ENCODE results near the gene ROMO1.

The ROMO1 gene

DNA sequence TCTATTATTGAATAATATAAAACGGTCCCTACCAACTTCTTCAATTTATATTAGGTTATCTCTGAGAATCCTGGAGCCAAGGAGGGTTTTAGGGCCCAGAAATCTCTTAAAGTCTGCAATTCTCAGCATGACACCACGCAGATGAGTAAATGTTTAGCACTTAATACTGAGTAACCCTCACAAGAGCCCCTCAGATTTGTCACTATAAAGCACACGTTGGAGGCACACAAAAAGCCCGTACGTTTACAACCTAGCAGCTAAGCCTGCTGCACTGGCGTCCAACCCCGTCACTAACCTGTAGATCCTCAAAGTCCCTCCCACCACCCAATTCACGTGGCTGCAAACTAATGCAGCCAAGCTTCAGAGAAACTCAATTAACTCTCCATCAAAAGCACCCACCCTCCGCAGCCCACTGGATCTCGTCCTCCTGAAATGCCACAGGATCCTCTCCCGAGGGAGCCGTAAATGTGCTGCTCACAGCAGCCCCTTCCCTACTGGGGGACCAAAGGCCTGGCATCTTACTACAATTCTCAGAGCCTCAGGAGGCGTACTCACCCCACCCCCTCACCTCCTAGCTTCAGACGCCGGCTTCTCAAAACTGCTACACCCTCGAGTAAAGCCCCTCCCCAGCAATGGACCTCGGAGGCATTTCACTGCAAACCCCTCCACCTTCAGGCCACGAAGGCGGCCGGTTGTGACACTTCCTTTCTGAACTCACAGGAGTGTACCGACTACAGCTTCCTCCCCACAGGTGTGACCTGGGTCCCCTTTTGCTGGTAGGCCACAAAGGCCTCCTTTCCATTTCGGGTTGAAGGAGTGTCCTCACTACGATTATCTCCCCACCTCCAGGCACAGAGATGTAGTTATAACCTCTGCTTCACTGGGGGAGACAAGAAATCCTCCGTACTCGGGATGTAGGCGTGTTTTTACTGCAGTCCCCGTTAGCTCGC is 35.4 kb upstream of the ROMO1 start:
- peak; percentile 66 for DNase-seq (ENCODE audit: low read depth)
- peak overlapping the region; percentile 92 for H3K4me3 ChIP-seq (ENCODE audit: low read length)
- TF ChIP-seq CTCF (IDR thresholded peaks at IDR 0.05; ENCODE audit: insufficient read depth, low read depth, low read length, missing control alignments) = no peak

DNA sequence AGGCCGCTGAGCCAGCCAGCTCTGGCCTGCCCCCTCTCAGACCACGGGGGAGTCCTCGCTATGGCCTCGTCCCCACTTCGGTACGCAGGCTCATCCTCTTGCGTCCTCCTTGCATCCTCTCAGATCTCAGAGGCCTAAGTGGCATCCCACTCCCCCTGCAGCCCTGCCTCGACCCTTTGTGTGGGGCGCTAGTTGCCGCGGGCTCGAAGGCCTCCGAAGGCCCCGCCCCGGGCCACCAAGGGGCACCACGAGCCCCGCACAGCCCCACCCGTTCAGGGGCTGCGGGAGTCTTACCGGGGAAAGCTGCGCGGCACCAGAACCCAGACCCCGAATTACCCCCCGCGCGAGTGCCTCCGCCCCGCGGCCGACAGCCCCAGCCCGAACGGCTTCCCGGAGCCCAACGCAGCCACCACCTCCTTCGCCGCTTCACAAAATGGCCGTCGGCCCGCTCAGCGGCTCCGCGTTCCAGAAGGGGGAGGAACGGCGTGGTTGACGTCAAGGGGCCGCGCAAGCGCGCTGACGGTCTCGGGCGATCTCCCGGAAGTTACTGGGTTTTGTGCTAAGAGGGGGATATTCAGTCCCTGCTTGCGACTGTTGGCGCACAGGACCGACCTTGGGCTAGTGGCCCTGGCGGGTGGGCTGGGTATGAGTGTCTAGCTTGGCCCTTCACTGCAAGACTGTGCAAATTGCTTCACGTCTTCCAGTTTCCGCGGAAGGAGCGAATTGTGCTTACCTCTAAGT is 34.6 kb upstream of the ROMO1 start, which contains the start of the genes CPNE1 and RBM12:
CPNE1 (minus strand) TSS at position 435 of the 741 bp plus-strand sequence. CDS start 31,977 bp downstream, outside the sequence.
RBM12 (minus strand) TSS at position 435 of the 741 bp plus-strand sequence. CDS start 9,578 bp downstream, outside the sequence.
- TF ChIP-seq CTCF (IDR thresholded peaks at IDR 0.05; ENCODE audit: insufficient read depth, low read depth, low read length, missing control alignments) = no peak
- H3K4me3 ChIP-seq (ENCODE audit: low read length) = peak within 1 kb of the TSS; percentile 92
- DNase-seq (ENCODE audit: low read depth) = peak; percentile 91

GRCh38 chr20:35665949-35666288 is 33.3 kb upstream of the ROMO1 start:
- DNase-seq (ENCODE audit: low read depth) = no peak
- no peak for TF ChIP-seq CTCF (IDR thresholded peaks at IDR 0.05; ENCODE audit: insufficient read depth, low read depth, low read length, missing control alignments)
- no peak overlapping the region for H3K4me3 ChIP-seq (ENCODE audit: low read length)

DNA sequence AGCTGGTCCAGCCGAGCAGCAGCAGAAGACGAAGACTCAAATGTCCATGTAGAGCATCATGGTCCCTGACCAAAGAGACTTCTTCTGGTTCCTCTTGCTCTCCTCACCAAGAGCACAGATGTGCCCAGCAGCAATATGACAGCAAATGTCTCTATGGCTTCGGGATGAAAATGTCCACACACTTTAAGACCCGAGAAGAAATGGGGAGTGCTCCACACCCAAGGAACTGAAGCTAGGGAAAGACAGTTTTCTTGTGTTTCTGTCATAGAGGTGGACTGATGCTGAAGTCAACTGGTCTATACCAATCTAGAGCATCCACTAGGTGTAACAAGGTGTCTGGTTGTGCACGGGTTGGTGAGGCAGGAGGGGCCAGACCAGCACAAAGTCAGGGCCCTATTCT is 30.0 kb upstream of the ROMO1 start:
- no peak for TF ChIP-seq CTCF (IDR thresholded peaks at IDR 0.05; ENCODE audit: insufficient read depth, low read depth, low read length, missing control alignments)
- no peak overlapping the region for H3K4me3 ChIP-seq (ENCODE audit: low read length)
- DNase-seq (ENCODE audit: low read depth) = no peak

GRCh38 chr20:35669681-35670080 is 29.5 kb upstream of the ROMO1 start:
- no peak overlapping the region for H3K4me3 ChIP-seq (ENCODE audit: low read length)
- no peak for DNase-seq (ENCODE audit: low read depth)
- no peak for TF ChIP-seq CTCF (IDR thresholded peaks at IDR 0.05; ENCODE audit: insufficient read depth, low read depth, low read length, missing control alignments)

DNA sequence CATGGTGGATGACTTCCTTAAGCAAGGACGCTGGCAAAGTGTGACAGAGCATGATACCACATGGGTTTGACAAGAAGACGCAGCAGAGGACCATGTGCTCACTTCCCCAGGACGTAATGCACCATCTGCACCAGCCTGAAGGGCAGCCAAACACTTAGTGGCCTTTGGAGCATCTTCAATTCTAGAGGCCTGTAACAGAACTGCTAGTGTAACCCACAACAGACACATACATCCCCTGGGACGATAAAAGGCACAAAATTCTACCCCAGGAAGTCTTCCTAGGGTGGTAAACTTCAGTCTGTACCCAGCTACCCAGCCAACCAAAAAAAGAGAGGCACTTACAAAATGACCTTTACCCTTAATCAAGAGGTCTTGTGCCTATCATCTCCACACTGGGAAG is 25.3 kb upstream of the ROMO1 start:
- no peak for TF ChIP-seq CTCF (IDR thresholded peaks at IDR 0.05; ENCODE audit: insufficient read depth, low read depth, low read length, missing control alignments)

More for the DNA sequence above, 25.3 kb upstream of the ROMO1 start:
- DNase-seq (ENCODE audit: low read depth) = no peak
- H3K4me3 ChIP-seq (ENCODE audit: low read length) = no peak overlapping the region
